Body of pancreas (tissue), 4 donors: Measurements from ENCODE around the gene AANAT.
A peak's percentile ranks its signal among the peaks of the same experiment; 100 is the strongest.

Experiments used
- POLR2A ChIP-seq, 3 donors: fragments of 450-650 bp; IDR thresholded peaks; one replicate each; pipeline ENCODE4 v1.6.1; 2016; ENCODE audit warnings: antibody characterized with exemption in 3 of 3, mild to moderate bottlenecking in 2 of 3
- TF ChIP-seq, protein P1 (sequence below), 7 experiments: fragments of 450-650 bp in 4 of 7; fragments of 200-600 bp in 3 of 7; sonication (generic) in 3 of 7; IDR thresholded peaks; one replicate each; pipeline ENCODE4 v1.5.1; 2016 to 2019; ENCODE audit warnings: antibody characterized with exemption in 7 of 7

DNA sequence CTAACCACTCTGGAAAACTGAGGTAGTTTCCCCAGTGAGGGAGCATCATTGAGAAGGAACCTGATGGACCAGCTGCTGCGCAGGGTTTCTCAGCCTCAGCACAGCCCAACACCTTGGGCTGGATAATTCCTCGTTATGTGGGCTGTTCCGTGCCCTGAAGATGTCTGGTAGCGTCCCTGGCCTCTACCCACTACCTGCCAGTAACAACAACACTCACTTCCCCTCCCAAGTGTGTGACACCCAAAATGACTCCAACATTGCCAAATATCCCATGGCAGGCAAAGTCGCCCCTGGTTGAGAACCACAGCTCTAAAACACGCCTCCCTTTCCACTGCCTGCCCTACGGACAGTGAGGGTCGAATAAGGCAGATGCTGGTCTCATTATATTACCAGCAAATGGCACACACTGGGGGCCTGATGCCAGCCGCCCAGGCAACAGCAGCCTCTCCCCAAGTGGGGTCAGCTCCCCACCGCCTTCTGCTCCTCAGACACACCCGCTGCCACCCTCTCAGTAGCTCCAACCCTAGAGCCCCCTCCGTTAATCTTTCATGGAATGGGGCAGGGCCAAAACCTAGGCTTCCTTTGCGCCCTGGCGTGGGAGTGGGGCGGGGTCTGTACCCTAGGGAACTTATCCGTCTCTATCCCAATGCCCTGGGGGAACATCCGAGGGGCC lies 32.8 kb downstream of the AANAT start:
- TF ChIP-seq, protein P1, sequence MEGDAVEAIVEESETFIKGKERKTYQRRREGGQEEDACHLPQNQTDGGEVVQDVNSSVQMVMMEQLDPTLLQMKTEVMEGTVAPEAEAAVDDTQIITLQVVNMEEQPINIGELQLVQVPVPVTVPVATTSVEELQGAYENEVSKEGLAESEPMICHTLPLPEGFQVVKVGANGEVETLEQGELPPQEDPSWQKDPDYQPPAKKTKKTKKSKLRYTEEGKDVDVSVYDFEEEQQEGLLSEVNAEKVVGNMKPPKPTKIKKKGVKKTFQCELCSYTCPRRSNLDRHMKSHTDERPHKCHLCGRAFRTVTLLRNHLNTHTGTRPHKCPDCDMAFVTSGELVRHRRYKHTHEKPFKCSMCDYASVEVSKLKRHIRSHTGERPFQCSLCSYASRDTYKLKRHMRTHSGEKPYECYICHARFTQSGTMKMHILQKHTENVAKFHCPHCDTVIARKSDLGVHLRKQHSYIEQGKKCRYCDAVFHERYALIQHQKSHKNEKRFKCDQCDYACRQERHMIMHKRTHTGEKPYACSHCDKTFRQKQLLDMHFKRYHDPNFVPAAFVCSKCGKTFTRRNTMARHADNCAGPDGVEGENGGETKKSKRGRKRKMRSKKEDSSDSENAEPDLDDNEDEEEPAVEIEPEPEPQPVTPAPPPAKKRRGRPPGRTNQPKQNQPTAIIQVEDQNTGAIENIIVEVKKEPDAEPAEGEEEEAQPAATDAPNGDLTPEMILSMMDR (IDR thresholded peaks at IDR 0.05) = no peak
- peak in 2 of 3 donors; percentile 17 to 27 for TF ChIP-seq POLR2A (IDR thresholded peaks at IDR 0.05)
